GF-D8 (cell line): ENCODE measurements around the gene AANAT.

Experiments
- DNase-seq: peaks from one replicate; lab custom pipeline; 2025; lab: John Stamatoyannopoulos, UW

Gene AANAT

GRCh38 chr17:76467366-76467765, at the start of gene AANAT:
AANAT (plus strand) TSS chr17:76467603; CDS start chr17:76468747, 1,144 bp downstream.
- no peak for DNase-seq

DNA sequence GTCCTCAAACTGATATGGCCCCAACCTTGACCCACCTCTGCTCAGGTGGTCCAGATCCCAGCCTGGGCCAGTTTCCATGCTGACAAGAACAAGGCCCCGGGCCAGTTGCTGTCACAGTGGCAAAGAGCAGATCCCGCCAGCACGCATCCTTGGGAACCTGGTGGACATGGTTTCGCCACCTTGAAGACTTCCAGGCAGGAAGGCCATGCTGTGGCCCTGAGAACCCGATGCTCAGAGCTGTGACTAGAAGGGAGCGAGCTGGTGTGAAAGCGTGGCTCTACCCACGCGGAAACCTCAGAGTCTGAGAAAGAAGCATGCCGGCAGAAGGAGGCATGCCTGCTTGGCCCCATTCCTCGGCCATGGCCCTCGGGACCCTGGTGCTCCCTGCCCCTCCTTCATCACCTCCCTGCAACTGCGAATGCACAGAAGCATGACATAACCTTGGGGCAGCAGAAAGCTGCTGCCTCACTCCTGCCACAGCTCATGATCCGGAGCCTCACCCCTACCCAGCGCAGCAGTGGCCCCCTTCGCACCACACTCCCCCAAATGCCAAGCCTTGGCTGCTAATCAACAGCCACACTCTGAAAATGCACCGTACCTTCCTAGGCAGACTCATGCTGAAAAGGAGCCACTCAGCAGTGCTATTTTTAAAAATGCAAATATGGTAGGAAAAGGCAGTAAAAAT, 47.7 kb upstream of the AANAT start:
- no peak for DNase-seq

- no peak for DNase-seq
Measured at GRCh38 chr17:76420356-76421043, 46.9 kb upstream of the AANAT start.

DNA sequence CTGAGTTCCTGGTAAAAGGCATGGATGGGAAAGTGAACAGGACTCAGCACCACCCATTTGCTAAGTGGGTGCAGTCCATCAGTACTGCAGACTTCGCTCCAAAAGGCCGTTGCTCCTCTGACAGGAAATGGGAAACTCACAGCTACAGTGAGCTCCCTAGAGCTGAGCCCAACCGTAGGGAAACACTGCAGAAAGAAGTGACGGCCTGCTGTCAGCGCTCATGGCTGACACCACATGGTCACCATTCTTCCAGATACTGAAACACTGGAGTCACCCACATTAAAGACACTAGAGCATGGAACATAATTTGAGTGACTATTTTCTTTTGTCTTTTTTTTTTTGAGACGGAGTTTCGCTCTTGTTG, 46.4 kb upstream of the AANAT start:
- DNase-seq: no peak

DNA sequence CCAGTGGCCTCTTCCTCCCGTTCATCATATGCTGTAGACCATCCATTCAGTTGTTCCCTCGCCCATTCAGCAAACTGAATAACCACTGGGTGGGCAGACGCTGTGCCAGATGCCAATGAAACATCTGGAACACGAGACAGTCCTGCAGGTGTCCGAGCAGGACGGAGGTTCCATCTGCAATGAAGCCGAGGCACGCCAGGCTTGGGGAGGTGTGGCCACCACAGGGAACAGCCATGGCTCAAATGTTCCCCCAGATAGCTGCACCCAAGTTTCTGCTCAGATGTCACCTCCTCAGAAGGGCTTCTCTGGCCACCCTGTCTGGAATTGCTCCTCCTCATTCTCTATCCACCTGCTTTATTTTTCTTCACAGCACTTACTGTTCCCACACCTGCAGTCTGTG, 45.0 kb upstream of the AANAT start:
- no peak for DNase-seq

DNA sequence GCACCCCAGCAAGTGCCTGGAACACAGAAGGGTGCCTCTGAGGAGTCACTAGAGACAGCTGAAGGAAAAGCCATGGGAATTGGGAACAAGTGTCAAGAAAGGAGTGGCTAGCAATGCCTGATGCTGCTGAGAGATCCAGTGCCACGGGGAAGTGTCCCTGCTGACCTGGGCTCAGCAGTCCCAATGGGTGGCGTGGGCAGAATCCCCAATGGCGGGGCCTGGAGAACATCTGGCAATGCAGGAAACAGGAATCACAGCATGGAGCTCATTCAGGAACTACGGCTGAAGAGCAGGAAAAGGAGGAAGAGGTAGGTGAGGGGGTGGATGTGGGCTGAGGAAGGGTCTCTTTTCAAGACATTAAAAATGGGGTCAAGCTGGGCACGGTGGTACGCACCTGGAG, 44.5 kb upstream of the AANAT start:
- no peak for DNase-seq

GRCh38 chr17:76426853-76427252, 40.5 kb upstream of the AANAT start:
- no peak for DNase-seq

GRCh38 chr17:76427501-76428231, 39.7 kb upstream of the AANAT start:
- DNase-seq: no peak

GRCh38 chr17:76428511-76428910, 38.9 kb upstream of the AANAT start:
- no peak for DNase-seq

GRCh38 chr17:76431509-76431908, 35.9 kb upstream of the AANAT start:
- DNase-seq: no peak

DNA sequence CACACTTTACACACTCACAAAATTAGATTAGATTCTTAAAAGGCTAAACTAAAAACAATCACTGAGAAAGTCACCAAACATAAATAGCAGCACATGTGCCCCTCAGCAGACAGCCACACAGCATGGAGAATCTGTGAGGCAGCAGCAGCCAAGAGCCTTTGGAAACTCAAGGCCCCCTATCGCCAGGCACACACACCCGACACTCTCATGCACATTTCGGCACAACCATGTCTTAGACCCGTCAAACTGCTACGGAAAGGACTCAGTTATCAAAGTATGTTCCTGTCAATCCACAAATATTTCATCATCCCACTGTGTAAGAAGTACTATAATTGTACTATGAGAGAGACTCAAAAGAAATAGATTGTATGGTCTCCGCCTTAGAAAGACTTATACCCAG, 35.4 kb upstream of the AANAT start:
- DNase-seq: no peak

- DNase-seq: no peak
Measured at GRCh38 chr17:76432712-76433336, 34.6 kb upstream of the AANAT start.

GRCh38 chr17:76433693-76434092, 33.7 kb upstream of the AANAT start:
- no peak for DNase-seq

- no peak for DNase-seq
Measured at GRCh38 chr17:76434870-76435269, 32.5 kb upstream of the AANAT start.

GRCh38 chr17:76435751-76436150, 31.7 kb upstream of the AANAT start:
- DNase-seq: no peak

DNA sequence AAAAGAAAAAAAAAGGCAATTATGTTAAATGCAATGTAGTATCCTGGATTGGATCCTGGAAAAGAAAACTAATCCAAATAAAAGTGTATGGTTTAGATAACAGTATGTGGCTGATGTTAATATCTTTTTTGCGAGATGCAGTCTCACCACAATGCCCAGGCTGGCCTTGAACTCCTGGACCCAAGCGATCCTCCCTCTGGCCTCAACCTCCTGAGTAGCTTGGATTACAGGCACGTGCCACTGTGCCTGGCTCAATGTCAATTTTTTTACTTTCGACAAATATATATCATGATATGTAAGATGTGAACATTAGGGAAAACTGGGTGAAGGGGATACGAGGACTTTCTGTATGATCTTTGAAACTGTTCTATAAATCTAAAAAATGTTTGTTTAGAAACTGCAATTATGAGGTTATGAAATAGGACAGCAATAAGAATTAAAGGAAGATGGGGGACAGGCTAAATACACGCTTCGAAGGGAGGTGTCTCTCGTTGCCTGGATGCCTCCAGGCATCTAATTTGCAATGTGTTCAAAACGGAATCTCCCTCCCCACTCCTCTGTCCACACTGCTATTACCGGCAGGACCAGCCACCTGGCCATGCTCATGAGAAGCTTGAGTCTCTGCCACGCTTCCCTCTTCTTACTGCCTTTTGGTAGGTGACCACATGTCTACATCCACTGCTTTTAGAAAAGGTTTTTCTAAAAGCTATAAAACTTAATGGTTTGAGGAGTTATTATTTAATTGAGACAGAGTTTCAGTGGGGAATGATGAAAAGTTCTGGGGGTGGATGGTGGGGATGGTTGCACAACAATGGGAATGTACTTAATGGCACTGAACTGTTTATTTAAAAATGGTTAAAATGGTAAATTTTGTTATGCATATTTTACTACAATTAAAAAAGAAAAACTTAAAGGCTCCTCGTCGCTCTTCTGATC, 29.7 kb upstream of the AANAT start:
- no peak for DNase-seq

DNA sequence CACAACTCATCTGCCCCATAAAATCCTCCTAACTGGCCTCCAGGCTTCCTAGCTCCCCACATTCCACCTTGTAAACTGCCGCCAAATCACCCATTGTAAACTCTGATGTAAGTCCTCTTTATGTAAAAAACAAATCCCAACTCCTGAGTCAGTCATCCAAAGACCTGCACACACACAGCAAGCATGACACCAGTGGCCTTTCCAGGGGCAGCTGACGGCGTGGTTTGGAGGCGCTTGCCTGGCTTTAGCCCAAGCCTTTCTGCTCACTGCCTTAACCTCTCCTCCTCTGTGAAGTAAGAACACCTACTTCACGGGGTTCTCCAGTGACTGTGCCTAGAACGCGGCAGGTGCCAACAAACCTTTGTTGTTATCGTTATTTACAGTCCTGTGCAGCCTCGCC, 28.5 kb upstream of the AANAT start:
- DNase-seq: no peak

- no peak for DNase-seq
Measured at GRCh38 chr17:76439314-76439928, 28.0 kb upstream of the AANAT start.

DNA sequence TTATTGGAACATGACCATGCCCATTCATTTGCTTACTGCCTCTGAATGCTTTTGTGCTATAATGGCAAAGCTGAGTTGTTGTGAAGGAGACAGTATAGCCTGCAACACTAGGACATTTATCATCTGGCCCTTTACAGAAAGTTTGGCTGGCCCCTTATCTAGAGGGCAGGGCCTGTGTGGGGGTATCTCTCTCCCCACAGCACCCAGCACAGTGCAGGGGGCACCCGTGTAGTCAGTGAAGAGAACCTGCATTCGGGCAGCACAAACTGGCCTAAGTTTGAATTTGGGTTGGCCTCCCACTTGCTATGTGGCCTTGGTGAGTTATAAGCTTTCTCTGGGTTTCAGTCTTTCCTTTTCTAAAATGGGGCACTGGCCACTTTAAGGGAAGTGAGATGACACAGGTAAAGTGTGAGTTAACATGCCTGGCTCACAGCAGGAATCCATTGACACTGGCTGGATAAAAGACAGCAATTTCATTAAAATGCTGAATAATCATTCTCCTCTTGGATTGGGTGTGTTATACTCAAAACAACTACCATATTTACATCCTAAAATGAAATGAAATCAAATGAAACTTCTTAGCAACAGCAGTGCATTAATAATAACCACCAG, 26.5 kb upstream of the AANAT start:
- no peak for DNase-seq

GRCh38 chr17:76441686-76442340, 25.6 kb upstream of the AANAT start:
- DNase-seq: no peak
